ENCODE data around the gene CCL16. TPM values are rescaled to one million over a fixed set of nuclear protein-coding genes. Genes with fewer than 3 reads are reported as not detected.

Gene CCL16
- total and polyA plus RNA-seq, 2 of the 4 experiments (the other 2 are of a cell fraction) = not detected

DNA sequence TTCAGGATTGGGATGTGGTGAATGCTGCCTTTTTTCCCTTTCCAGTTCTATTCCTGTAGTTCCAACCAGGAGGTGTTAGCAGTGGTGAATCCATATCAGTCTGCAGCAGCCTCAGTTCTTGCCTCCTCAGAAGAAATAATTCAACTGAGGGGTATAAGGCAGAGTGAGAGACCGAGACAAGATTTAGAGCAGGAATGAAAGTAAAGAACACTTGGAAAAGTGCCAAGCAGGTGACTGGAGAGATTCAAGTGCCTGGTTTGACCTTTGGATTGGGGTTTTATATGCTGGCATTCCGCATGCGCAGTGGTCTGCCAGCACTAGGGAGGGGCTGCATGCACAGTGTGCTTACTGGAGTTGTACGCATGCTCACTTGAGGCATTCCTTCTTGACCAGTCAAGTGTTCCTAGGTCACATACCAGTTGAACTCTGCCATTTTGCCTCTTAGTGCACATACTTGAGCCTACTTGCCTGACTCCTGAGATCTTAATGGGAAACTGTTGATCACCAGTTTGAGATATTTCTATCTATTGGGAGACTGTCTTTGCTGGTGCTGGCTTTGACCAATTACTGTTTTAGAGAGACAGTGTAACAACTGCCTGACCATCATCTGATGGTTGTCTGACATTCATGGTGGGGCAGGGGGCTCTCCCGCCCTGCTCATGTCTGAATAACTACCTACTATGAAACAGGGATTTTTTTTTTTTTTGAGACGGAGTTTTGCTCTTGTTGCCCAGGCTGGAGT is 20.7 kb upstream of the CCL16 start:
- no peak overlapping the region for H2BK15ac ChIP-seq (ENCODE audit: low read depth, low read length)
- no peak overlapping the region for H3K4me3 ChIP-seq (ENCODE audit: insufficient read depth, low read depth, low read length)
- DNase-seq = no peak
- H3K9ac ChIP-seq (ENCODE audit: low read depth, low read length) = no peak overlapping the region
- ChIA-PET POLR2A (ENCODE audit: unreplicated experiment) (no interaction called here), CTCF (interaction anchor here (0.6 to 0.9 kb wide), 2 partner anchors 26 to 153 kb away, joined by 3 read pairs; no protein-coding TSS in a partner anchor)
- no peaks in the 10 kb centered on the region; the same call in none of the 2 replicates for H3K27me3 ChIP-seq (ENCODE audit: control insufficient read depth, insufficient read depth, low read length)
- intact Hi-C loops (cut with micrococcal nuclease) (no loop called here), in situ Hi-C loops (cut with MboI; ENCODE audit: low sequenced_read_pairs) (no loop called here), dilution Hi-C loops (cut with HindIII; ENCODE audit: low sequenced_read_pairs, unreplicated experiment) (no loop called here)
- WGBS, 2 experiments (ENCODE audit: extremely low coverage in 2 of 2, insufficient read length in 1 of 2) = 57% methylated on average over 1 of the region's 6 CpGs; no CpG with 5 or more reads in 1 of the 2 experiments
- no peak overlapping the region for H4K8ac ChIP-seq (ENCODE audit: low read depth in 2 of 2, low read length in 2 of 2)
- H3K4me2 ChIP-seq (ENCODE audit: low read depth, low read length) = no peak overlapping the region
- H3K4ac ChIP-seq (ENCODE audit: low read depth, low read length) = no peak overlapping the region
- no peaks in the 10 kb centered on the region for H3K9me3 ChIP-seq (ENCODE audit: control insufficient read depth, insufficient read depth, low read length)
- no peak overlapping the region for H2AK5ac ChIP-seq (ENCODE audit: low read depth, low read length)
- H2BK5ac ChIP-seq (ENCODE audit: low read depth, low read length, poor library complexity, severe bottlenecking) = no peak overlapping the region
- ATAC-seq (ENCODE audit: low read depth) = no peak
- no peak overlapping the region for H2BK20ac ChIP-seq (ENCODE audit: low read depth, low read length)
- H2BK120ac ChIP-seq (ENCODE audit: low read depth, low read length) = no peak overlapping the region
- no peak overlapping the region for H2AK9ac ChIP-seq (replicated peaks; ENCODE audit: low read depth, low read length, poor library complexity)
- H3K79me1 ChIP-seq (ENCODE audit: low read depth in 1 of 2, low read length in 2 of 2) = no peaks in the 10 kb centered on the region
- H4K20me1 ChIP-seq (ENCODE audit: insufficient read depth, low read length) = no peaks in the 10 kb centered on the region
- no peak overlapping the region for H3K23ac ChIP-seq (ENCODE audit: low read depth, low read length)
- H3K36me3 ChIP-seq (ENCODE audit: control insufficient read depth, insufficient read depth, low read length) = no peaks in the 10 kb centered on the region
- no peak overlapping the region for H3K27ac ChIP-seq (ENCODE audit: insufficient read depth, low read length)
- H4K5ac ChIP-seq (ENCODE audit: low read depth, low read length) = no peak overlapping the region
- no peak overlapping the region for H3K18ac ChIP-seq (ENCODE audit: low read depth, low read length)
- H3K9me1 ChIP-seq (ENCODE audit: insufficient read depth, low read length) = no peaks in the 10 kb centered on the region
- TF ChIP-seq FOS (IDR thresholded peaks at IDR 0.05; ENCODE audit: low read depth, low read length) (no peak), SMC3 (IDR thresholded peaks at IDR 0.05; ENCODE audit: low read depth, low read length) (no peak), MXI1 (IDR thresholded peaks at IDR 0.05; ENCODE audit: borderline replicate concordance, low read depth, low read length) (no peak), MAFK (IDR thresholded peaks at IDR 0.05; ENCODE audit: low read depth, low read length) (no peak), RCOR1 (IDR thresholded peaks at IDR 0.05; ENCODE audit: insufficient replicate concordance, low read length) (no peak), CHD1 (IDR thresholded peaks at IDR 0.05; ENCODE audit: low read depth, low read length) (no peak)
- H3K14ac ChIP-seq (replicated peaks; ENCODE audit: low read depth, low read length) = no peak overlapping the region
- no TSS peak for BruUV-seq (replicated peaks)
- H3K56ac ChIP-seq (ENCODE audit: extremely low read depth, insufficient read depth, low read length) = no peak overlapping the region
- H4K91ac ChIP-seq (ENCODE audit: insufficient read depth, low read depth, low read length) = no peak overlapping the region
- no peaks in the 10 kb centered on the region for H3K4me1 ChIP-seq (ENCODE audit: control insufficient read depth, insufficient read depth, low read length)
- H2AFZ ChIP-seq (replicated peaks; ENCODE audit: low read length, poor library complexity) = no peak overlapping the region
